GM18870 (cell line): ENCODE results near the gene FOXO1.

ENCODE experiments used
- ATAC-seq: cut with Tn5 transposase; IDR thresholded peaks from one replicate; pipeline ENCODE4 v1.9.1; 2021; ENCODE audit warnings: moderate library complexity; ENCODE audit not compliant: unreplicated experiment

FOXO1 gene

DNA sequence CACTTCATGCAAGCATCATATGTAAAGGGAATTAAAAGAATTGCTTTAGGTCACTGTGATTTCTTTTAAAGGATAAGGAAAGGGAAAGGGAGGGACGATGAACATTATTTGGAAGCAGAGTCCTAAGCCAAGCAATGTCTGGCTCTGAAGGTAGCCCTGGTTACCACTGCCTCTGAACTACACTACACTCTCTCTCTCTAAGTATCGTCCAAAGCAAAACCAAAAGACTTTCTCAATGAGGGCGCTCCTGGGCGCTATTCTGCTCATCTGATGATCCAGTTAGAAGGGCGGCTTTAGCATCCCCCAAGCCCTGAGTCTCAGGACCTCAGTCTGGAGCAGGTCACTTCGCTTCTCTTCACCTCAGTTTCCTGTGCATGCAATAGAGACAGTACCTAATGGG, 26.2 kb downstream of the FOXO1 start:
- ATAC-seq, result no peak

- no peak for ATAC-seq
Measured at GRCh38 chr13:40639221-40639681, 27.2 kb downstream of the FOXO1 start.

GRCh38 chr13:40637643-40638042, 28.8 kb downstream of the FOXO1 start:
- ATAC-seq, result no peak

- no peak for ATAC-seq
Measured at GRCh38 chr13:40635315-40635995, 31.0 kb downstream of the FOXO1 start.

DNA sequence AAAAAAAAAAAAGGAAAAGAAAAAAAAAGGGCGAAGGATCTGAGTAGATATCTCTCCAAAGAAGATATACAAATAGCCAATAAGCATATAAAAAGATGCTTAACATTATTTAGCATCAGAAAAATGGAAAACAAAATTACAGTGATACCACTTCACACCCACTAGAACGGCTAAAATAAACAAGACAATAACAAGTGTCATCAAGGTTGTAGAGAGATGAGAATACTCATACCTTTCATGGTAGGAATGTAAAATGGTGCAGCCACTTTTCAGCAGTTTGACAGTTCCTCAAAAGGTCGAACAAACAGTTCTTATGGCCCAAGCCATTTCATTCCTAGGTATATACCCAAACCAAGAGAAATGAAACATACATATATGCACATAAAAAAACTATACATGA, 33.5 kb downstream of the FOXO1 start:
- no peak for ATAC-seq

DNA sequence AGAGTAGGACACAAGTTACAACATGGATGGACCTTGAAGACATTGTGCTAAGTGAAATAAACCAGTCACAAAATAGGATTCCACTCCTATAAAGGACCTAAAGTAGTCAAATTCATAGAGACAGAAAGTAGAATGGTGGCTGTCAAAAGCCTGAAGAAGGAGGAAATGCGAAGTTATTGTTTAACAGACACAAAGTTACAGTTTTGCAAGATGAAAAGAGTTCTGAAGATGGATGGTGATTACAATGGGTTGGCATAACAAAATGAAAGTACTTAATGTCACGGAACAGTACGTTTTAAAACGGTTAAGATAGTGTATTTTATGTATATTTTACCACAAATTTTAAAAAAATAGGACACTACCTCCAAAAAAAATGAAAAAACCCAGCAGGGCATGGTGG, 34.8 kb downstream of the FOXO1 start:
- no peak for ATAC-seq

DNA sequence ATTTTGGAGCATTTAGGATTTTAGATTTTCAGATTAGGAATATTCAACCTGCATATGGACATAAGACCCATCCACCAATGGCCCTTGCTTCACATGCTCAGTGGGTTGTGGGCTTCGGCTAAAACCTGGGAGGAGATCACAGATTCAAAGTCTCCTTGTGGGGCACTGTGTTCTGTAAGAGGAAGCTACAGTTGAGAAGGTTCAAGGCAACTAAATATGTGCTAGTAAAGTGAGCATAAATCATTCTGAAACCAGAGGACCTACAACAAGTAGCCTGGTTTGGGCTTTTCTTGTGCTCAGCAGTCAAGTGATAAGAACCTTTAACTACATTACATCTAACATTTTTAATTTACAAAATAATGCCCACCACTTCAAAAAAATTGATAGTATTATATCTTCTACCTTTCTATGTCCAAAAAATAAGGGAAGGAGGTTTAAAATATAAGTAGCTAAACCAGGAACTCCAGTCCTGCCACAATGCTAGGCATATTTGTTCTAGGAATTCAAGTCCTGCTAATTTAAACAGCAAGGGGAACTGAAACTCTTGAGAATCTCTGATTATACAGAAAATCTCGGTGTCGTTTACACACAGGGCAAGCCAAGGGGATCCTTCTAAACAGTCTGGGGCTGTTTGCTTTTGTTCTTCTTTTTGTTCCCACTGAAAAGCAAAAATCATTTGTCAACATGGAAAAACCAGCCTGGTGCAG, 36.6 kb downstream of the FOXO1 start:
- peak; percentile 75 for ATAC-seq

- no peak for ATAC-seq
Measured at GRCh38 chr13:40626977-40627376, 39.5 kb downstream of the FOXO1 start.

DNA sequence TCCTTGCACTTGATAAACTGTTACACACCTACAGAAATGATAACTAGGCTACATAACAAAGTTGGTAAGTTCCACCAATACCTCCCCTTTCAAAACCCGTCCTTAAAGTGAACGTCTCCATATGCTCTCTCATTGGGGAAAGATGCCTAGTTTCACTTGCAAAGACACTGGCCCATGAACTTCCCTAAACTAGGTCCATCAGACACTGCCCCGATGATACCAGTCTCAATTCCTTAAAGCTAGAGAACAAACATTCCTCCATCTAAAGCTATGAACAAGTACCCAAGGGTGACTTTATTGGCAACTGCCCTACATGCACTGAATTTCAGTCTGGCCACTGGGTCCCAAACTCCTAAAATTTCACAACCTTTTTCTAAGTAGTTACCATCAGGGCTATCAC, 39.9 kb downstream of the FOXO1 start:
- no peak for ATAC-seq

GRCh38 chr13:40624986-40625385, 41.5 kb downstream of the FOXO1 start:
- no peak for ATAC-seq

- ATAC-seq, result no peak
Measured at GRCh38 chr13:40624383-40624782, 42.1 kb downstream of the FOXO1 start.

DNA sequence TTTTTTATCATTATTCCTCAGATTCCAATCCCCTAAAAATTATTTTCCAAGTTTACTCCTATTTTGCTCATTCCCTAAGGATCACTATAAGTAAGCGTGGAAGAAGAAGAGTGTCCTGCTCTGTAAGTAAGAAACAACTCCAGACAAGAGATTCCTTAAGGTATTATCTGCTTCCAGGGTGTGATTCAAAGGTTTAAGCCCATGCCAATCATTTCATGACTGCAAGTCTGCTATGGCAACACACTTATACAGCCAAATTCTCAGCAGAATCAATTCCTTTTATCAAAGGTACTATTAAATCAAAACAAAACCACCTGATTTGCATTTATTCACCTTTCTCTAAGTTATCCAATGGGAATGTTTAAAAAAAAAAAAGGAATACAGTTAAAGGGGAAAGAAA, 43.7 kb downstream of the FOXO1 start:
- ATAC-seq, result no peak

DNA sequence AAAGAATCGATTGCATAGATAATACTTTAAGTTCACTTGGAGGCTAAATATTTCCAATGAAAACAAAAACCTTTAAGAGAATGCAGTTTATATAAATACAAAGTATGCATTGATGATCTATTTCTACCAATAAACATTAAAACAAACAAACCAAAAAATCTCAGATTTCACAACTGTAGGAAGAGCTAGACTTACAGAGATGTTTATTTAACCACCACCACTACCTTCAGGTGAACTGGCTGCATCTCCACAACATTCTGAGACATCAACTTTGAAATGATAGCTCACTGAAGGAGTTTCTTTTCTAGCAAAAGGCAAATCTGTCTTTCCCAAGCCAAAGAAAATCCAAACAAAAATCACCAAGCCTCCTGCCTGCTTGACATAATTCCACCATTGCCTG, 44.2 kb downstream of the FOXO1 start:
- no peak for ATAC-seq

DNA sequence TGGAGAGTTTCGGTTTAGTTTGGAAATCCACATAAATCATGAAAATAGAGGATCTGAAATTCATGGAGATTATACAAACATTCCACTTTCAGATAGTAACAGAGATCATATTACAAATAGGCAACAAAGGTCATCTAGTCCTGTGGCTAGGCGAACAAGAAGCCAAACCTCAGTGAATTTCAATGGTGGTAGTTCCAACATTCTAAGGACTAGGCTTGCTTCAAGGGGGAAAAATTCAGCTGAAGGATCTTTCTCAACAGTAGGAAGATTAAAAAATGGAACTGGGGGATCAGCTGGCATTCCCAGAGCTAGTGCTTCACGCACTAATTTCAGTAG, 47.0 kb downstream of the FOXO1 start:
- ATAC-seq, result no peak

GRCh38 chr13:40618581-40619478, 47.6 kb downstream of the FOXO1 start:
- ATAC-seq, result no peak

DNA sequence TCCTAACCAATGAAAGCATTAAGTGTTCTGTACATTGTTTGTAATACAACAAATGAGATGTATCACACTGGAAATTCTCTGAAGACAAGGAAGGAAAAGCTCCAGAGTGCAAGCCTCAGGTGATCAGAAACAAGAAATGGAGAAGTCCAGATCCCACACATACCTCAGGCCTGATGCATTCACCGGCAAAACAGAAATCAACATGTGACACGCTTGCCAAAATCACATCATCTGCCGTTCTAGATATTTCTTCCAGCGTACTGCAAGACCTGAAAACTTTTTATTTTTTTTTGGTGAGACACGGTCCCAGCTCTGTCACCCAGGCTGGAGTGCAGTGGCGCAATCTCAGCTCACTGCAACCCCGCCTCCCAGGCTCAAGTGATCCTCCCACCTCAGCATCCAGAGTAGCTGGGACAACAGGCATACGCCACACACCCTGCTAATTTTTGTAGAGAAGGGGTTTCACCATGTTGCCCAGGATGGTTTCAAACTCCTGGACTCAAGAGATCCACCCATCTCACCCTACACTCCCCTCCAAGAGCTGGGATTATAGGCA, 48.6 kb downstream of the FOXO1 start:
- ATAC-seq, result no peak

GRCh38 chr13:40615619-40616018, 50.8 kb downstream of the FOXO1 start:
- ATAC-seq, result no peak

DNA sequence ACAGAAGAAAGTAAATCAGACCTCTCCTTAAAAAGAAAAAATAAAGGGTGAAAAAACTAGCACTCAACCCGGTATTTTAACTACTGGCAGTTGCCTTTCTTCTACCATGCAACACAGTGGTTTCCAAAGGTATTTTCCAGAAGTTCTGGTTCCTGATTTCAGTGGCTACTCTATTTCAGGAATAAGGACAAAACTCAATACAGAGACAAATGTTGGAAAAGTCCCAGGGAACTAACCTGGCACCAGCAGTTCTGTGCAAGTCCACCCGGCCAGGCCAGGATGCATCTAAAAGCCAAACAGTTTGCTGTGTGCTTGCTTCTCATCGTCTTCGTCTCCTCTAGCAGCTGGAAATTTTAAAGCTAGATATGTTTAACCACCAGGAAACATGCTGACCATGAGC, 52.5 kb downstream of the FOXO1 start:
- no peak for ATAC-seq

- ATAC-seq, result peak; percentile 83
Measured at GRCh38 chr13:40613192-40613818, 53.1 kb downstream of the FOXO1 start.

DNA sequence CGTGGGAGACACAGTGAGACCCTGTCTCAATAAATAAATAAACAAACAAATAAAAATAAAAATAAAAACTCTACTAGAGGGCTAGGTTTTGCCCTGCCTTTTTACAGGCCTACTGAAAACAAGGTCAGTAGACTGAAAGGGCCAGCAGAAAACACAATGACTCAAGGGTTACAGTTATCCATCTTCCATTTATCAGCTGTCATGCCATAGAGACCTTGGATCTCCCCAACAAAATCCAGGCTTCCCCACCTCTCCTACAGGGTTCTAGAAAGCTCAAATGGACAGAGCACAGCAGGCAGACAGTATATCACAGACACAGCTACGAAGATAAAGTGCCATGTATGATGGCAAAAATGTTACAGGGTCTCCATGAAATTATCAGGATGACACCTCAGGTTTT, 54.4 kb downstream of the FOXO1 start:
- no peak for ATAC-seq

DNA sequence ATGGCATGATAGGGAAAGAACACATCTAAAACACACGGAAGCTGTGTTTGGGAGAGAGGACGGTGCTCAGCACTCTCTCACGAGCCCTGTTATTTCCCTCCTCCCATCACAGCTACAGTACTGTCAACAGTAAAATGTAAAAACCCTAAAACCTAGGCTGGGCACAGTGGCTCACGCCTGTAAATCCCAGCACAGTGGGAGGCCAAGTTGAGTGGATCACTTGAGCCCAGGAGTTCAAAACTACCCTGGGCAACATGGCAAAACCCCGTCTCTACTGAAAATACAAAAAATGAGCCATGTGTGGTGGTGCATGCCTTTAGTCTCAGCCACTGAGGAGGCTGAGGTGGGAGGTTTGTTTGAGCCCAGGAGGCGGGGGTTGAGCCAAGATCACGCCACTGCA, 54.8 kb downstream of the FOXO1 start:
- ATAC-seq, result no peak
